Endometrial microvascular endothelial cells (primary cell): ENCODE measurements around the gene CERCAM. TPM values are rescaled to one million over a fixed set of nuclear protein-coding genes. Genes with fewer than 3 reads are reported as not detected.
"Not testable (repeated sequence)": the region's sequence is repeated elsewhere in the genome, so short reads cannot be mapped to it uniquely, and the experiment has no call there.

Experiments used
- in situ Hi-C: cut with HindIII; loops from 2 replicates; pipeline ENCODE4 v1.10.0; 2017; ENCODE audit warnings: low sequenced_read_pairs, low pct_unique_long_range_greater_than_20kb; ENCODE audit errors: inconsistent ontology term
- total RNA-seq: library from RNA; depleted of rRNA; stranded (reverse); fragments of >200 nt; gene quantifications from one replicate; pipeline ENCODE4 v1.2.3, GENCODE V29; 2015; ENCODE audit errors: inconsistent ontology term

The CERCAM gene
- total RNA-seq, 1 donor from 2014 or later = 25.7 TPM

DNA sequence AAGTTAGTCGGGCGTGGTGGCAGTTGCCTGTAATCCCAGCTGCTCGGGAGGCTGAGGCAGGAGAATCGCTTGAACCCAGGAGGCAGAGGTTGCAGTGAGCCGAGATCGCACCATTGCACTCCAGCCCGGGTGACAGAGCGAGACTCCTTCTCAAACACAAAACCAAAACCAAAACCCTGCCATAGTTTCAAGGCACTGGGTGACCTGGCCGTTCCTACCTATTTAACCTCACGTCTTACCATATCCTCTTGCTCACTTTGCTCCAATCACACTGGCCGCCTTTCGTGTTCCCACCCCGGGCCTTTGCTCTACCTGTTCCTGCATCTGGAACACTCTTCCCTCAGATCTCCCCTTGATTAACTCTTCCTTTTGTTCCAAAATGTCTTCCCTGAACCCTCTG, 6.9 kb upstream of the CERCAM start:
- in situ Hi-C loops = not testable (repeated sequence)

DNA sequence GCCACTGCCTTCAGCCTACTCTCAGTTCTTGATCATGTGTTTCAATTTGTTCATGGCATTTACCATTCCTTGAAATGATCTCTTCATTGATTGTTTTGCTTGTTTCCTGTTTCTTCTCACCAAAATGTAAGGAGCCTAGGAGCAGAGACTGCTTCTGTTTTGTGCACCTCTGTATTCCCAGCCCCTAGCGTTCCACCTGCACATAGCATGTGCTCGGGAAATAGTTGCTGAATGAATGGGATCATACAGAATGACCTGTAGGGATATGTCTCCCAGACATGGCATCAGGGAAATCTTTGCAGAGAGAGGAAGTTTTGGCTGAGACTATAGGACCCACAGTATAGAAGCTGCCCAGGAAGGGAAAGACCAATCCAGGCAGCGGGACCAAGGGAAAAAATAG, 6.2 kb upstream of the CERCAM start:
- in situ Hi-C loops = no loop called here

DNA sequence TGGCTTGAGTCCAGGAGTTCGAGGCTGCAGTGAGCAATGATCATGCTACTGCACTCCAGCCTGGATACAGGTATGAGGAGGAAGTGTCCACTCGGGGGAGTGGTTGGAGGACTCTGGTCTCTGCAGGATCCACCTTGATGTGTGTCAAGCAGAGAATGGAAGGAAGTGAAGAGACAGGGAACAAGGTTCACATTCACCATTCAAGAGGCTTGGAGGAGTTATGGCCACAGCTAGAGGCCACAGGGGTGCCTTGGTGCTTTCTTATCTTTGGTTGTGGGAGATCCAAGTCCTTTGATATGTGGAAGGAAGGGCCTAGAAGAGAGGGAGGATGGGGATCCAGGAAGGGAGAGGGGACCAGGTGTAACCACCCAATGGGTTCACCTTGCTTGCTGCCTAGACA, 5.4 kb upstream of the CERCAM start:
- in situ Hi-C loops = no loop called here

DNA sequence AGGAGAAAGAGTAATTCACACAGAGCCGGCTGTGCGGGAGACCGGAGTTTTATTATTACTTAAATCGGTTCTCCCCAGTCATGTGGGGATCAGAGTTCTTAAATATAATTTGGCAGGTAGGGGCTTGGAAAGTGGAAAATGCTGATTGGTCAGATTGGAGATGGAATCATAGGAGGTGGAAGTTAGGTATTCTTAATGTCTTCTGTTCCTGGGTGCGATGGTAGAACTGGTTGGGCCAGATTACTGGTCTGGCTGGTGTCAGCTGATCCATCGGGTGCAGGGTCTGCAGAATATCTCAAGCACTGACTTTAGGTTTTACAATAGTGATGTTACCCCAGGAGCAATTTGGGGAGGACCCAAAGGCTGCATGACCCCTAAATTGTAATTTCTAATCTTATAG, 4.6 kb upstream of the CERCAM start:
- in situ Hi-C loops = no loop called here

DNA sequence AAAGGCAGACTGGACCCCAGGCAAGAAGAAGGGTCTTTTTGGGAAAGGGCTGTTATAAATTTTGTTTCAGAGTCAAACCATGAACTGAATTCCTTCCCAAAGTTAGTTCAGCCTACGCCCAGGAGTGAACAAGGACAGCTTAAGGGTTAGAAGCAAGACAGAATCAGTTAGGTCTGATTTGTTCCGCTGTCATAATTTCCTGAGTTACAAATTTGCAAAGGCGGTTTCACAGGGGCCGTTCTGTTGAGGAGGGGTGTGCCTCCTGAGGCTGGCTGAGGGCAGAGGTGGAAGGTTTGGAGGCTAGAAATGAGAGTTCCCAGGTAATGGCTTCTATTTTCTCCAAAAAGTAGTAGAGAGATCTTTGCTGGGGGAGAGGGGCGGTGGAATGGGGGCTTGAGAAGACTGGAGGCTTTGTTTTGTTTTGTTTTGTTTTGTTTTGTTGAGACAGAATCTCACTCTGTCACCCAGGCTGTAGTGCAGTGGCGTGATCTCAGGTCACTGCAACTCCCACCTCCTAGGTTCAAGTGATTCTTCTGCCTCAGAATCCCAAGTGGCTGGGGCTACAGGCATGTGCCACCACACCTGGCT, 4.1 kb upstream of the CERCAM start:
- in situ Hi-C loops = no loop called here

DNA sequence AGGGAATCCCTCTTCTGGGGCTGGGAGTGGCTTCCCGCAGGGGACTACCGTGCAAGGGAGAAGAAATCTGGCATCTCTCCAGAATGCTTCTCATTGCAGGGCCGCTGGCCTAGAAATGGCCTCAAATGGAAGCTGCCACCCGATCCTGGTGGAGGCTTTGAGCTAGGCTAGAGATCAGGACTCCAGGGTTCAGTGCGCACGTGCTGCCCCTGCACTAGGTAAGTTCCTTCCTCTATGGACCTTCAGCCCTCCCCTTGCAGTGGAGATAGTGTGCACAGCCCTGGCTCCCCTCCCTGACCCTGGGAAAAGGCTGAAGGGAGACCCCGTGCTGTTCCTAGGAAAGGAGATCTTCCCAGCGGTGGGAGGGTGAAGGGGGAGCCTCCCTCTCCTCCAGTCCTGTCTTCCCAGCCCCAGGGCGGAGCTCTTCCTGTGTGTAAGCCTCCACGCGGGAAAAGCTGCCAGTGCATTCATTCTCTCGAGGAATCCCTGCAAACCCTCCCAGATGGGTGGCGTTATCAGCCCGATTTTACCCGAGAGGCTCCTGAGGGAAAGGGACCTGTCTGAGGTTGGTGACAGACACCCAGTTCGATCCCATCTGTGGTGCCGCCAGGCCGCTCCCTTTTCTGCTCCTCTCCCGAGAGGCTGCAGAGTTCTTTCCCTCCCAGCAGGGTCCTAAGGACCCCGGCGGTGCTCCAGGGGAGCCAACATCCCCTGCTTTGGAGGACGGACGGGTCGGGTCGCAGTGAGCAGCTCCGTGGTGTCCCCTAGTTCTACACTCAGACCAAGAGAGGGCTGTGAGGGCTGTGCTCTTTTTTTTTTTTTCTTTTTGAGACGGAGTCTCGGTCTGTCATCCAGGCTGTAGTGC, 1.4 kb upstream of the CERCAM start:
- in situ Hi-C loops = no loop called here

DNA sequence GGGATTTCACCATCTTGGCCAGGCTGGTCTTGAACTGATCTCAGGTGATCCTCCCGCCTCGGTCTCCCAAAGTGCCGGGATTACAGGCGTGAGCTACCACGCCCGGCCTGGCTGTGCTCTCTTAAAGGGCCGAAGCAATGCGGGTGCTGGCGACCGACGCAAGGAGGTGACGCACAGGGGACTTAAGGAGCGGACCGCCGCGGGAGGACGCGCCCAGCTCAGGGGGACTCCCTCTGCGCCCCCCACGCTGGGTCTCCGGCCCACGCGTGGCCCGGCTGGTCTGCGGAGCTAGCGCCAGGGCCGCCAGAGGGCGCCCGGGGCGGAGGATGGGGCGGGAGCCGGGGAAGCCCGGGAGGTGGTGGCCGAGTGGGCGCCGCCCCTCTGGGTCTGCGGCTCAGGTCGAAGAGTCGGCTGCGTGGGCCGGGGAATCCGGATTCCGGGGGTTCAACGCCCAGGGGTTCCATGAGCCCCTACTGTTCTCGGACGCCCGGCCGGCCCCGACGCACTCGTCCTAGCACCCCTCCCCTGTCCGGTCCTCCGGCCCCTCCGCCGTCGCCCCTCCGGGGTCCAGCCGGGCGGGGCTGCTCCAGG, 502 bp upstream of the CERCAM start:
- in situ Hi-C loops = no loop called here

DNA sequence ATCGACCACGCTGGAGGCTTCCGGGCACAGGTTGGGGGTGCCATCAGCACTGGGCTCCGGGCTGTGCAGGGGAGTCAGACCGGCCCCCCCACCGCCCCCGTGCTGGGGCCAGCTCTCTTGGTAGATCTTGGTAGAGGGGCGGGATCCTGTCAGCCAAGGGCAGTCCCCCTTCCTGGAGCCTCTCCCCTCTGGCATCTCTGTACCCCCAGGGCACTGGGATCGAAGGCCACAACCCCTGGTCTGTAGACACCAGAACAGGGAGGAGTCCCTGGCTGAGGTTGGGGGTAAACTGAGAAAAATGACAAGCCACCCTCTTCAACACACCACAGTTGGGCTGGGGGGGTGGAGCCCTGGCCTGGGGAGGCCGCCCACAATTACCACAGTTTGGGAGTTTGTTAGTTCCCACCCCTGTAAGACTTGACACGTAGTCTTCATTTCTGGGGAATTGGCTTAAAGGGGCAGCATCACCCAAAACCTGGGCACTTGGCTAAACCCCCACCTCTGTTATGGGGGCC, 882 bp downstream of the CERCAM start:
- in situ Hi-C loops = no loop called here

DNA sequence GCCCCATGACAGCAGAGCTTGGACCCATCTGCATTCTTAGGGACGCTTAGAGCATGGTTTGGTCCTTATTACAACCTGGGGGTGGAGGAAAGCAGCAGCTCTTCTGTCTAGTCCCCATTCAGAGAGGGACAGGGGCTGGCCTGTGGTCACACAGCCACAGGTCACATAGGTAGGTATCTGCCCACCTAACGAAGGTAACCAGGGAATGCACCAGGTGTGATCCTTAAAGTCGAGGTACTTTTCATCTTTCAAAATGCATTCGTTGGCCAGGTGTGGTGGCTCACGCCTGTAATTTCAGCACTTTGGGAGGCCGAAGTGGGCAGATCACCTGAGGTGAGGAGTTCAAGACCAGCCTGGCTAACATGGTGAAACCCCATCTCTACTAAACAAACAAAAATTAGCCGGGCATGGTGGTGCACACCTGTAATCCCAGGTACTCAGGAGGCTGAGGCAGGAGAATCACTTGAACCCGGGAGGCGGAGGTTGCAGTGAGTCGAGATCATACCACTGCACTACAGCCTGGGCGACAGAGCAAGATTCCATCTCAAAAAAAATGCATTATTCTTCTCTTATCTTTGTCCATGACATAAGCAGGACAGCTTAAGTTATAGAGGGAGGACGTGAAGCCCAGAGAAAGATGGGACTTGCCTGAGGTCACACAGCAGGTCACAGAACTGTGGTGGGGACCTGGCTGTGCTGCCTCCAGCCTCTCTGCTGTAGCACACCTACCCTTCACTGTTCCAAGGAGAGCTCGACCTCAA, 1.5 kb downstream of the CERCAM start:
- in situ Hi-C loops = not testable (repeated sequence)

DNA sequence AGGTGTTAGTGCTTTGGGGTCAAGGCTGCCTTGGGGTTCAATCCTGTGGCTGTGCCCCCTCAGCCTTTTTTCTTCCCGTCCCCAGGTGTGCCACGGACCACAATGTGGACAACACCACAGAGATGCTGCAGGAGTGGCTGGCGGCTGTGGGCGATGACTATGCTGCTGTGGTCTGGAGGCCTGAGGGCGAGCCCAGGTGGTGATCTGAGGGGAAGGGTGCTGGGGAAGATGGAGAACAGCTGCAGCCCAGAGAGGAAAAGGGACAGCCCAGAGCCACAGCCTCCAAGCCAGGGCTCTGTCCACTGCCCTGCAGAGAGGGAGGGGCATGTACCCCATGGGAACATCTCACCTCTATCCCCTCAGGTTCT, 2.1 kb downstream of the CERCAM start:
- in situ Hi-C loops = no loop called here

DNA sequence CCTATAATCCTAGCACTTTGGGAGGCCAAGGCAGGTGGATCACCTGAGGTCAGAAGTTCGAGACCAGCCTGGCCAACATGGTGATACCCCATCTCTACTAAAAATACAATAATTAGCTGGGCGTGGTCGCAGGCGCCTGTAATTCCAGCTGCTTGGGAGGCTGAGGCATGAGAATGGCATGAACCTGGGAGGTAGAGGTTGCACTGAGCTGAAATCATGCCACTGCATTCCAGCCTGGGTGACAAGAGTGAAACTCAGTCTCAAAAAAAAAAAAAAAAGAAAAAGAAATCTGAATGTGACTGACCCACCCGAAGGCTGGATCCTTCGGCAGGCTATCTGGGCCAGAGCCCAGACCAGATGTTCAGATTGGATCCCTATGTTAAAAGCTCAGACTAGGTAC, 2.7 kb downstream of the CERCAM start:
- in situ Hi-C loops = not testable (repeated sequence)

DNA sequence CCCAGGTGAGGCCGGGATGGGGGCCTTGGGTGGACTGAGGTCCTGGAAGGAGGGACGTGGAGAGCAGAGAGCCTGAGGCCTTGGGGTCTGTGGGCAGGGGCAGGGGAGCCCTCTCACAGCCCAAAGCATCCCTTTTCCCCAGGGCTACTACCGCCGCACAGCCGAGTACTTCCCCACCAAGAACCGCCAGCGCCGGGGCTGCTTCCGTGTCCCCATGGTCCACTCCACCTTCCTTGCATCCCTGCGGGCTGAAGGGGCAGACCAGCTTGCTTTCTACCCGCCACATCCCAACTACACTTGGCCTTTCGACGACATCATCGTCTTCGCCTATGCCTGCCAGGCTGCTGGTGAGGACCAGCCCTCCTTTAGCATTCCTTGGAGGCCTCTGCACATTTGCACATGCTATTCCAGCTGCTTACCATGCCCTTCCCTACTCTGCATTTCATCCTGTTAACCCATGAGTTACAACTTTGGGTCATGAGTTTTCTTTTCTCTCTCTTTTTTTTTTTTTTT, 3.7 kb downstream of the CERCAM start:
- in situ Hi-C loops = no loop called here

DNA sequence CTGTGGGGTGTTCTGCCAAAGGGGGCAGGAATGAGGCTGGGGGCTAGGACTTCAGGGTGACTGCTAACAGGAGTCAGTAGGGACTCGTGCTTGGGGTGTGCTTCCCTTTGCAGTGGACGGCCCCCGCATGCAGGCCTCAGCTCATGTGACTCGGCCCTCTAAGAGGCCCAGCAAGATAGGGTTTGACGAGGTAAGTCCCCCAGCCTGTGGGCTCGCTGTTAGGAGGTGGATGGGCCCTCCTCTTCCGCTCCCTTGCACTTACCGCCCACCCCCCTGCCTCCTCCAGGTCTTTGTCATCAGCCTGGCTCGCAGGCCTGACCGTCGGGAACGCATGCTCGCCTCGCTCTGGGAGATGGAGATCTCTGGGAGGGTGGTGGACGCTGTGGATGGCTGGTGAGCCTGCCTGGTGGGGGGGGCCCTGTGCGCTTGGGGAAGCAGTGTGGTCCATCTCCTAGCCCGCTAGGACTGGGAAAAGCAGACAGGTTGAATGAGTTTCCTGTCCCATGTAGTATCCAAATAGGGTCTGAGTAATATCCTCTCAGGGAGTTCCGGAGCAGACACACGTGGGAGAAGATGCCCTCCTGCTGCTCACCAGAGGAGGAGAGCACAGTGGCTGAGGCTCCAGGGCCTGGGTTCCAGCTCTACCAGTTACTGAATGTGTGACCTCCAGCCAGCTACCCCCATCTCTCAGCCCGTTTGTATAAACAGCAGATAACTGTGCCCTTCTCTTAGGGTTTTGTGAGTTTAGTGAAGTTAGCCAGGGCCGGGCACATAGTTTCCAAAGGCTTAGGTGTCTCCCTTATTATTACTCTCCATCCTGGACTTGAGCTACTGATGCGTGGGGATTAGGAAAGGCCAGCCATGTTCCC, 8.2 kb downstream of the CERCAM start:
- in situ Hi-C loops = no loop called here

DNA sequence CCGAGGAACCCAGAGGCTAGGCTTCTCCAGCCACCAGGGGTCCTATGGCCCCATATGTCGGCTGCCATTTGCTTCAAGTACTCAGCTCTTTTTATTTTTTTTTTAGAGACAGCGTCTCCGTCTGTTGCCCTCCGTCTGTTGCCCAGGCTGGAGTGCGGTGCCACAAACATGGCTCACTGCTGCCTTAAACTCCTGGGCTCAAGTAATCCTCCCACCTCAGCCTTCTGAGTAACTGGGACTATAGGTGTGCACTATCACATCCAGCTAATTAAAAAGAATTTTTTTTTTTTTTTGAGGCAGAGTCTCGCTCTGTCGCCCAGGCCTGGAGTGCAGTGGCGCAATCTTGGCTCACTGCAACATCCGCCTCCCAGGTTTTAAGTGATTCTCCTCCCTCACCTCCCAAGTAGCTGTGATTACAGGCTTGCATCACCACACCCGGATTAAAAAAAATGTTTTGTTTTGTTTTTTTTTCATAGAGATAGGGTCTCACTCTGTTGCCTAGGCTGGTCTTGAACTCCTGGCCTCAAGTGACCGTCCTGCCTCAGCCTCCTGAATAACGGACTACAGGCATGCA, 8.9 kb downstream of the CERCAM start:
- in situ Hi-C loops = no loop called here

DNA sequence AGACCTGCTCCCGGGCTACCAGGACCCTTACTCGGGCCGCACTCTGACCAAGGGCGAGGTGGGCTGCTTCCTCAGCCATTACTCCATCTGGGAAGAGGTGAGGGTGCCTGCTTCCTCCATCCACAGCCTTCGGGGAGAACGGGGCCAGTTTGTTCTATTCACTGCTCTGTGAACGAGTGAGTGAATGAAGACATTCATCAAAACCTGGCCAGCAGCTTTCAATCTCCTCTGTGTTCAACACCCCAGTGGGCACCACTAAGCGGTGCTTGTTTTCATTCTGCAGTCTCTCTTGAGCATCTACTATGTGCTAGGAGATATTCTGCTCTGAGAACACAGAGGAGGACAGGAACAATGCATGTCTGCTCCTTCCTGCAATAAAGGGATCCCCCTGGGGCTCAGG, 10.6 kb downstream of the CERCAM start:
- in situ Hi-C loops = no loop called here

DNA sequence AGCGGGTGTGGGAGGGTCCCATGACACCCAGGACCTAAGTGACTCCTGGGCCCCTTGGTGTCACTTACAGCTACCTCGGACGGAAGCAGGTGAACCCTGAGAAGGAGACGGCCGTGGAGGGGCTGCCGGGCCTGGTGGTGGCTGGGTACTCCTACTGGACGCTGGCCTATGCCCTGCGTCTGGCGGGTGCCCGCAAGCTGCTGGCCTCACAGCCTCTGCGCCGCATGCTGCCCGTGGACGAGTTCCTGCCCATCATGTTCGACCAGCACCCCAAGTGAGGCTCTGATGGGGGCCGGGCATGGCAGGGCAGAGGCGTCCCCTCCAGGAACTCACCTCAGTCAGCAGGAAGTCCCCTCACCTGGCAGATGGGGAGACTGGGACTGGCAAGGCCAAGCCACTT, 13.7 kb downstream of the CERCAM start:
- in situ Hi-C loops = no loop called here

DNA sequence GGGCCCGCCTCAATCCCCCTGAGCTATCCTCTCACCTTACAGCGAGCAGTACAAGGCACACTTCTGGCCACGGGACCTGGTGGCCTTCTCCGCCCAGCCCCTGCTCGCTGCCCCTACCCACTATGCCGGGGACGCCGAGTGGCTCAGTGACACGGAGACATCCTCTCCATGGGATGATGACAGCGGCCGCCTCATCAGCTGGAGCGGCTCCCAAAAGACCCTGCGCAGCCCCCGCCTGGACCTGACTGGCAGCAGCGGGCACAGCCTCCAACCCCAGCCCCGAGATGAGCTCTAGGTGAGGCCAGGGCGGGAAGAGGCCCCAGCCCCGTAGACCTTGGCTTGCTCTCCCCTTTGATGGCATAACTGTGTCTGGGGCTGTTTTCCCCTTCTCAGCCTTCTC, 15.0 kb downstream of the CERCAM start:
- in situ Hi-C loops = no loop called here
